ENCODE measurements around the gene SLC35D2. TPM values are rescaled to one million over a fixed set of nuclear protein-coding genes. Genes with fewer than 3 reads are reported as not detected.

SLC35D2 gene
- total and polyA plus RNA-seq, 7 experiments from 2014 or later = 6.1 to 20.2 (median 13.3) TPM

- Mint-ChIP-seq H3K4me3 (peak overlapping the region; percentile 87 to 98 (median 92)), H3K36me3 (no peaks in the 10 kb centered on the region), H3K27me3 (no peaks in the 10 kb centered on the region), H3K4me1 (peaks cover 25 to 47% (median 39%) of the 10 kb centered on the region in 7 donors), H3K9me3 (no peaks in the 10 kb centered on the region), H3K27ac (peak overlapping the region; percentile 92 to 98 (median 96))
- no peaks in the 10 kb centered on the region for H3K9me3 ChIP-seq (ENCODE audit: control insufficient read depth in 2 of 3, low read length in 3 of 3)
- peak overlapping the region; percentile 98 for H3K27ac ChIP-seq (ENCODE audit: low read depth, low read length)
- peak; percentile 46 for ATAC-seq
- H3K4me1 ChIP-seq (ENCODE audit: control insufficient read depth in 2 of 2, insufficient read depth in 2 of 2, low read length in 2 of 2) = peaks cover 19 to 36% of the 10 kb centered on the region in 2 donors
- intact Hi-C loops (cut with micrococcal nuclease) = loop anchor here (1.0 to 10.0 kb wide), 10 partner anchors 18 to 1685 kb away; partner anchors contain the start of genes ZNF510 (in 2 of the 2), ANP32B (in 1 of the 2) and SLC35D2 (in 1 of the 2)
- POLR2A ChIA-PET = interaction anchor here (0.5 to 2.6 kb wide), 11 partner anchors 10 to 1105 kb away, joined by 3 to 38 read pairs (median 4); partner anchors contain the start of gene HABP4
- DNase-seq = peak; percentile 77 to 90 (median 88)
- no peaks in the 10 kb centered on the region for H3K27me3 ChIP-seq (ENCODE audit: control insufficient read depth in 2 of 2, insufficient read depth in 2 of 2, low read length in 2 of 2)
- CTCF ChIA-PET = interaction anchor here (1.2 to 1.5 kb wide), 2 partner anchors 18 to 91 kb away, joined by 4 to 7 read pairs; no protein-coding TSS in a partner anchor
- H3K36me3 ChIP-seq (ENCODE audit: control insufficient read depth in 2 of 3, insufficient read depth in 3 of 3, low read length in 3 of 3) = peaks cover 0 to 12% (median 0%) of the 10 kb centered on the region in 3 experiments
- H3K4me3 ChIP-seq (ENCODE audit: low read length) = peak overlapping the region; percentile 94
These were observed 33.6 kb upstream of the SLC35D2 start for GRCh38 chr9:96417051-96417586.

GRCh38 chr9:96413302-96414221, 30.1 kb upstream of the SLC35D2 start:
- ATAC-seq = no peak
- Mint-ChIP-seq H3K4me3 (peak overlapping the region; percentile 64 to 84 (median 73)), H3K27me3 (no peaks in the 10 kb centered on the region), H3K9me3 (no peaks in the 10 kb centered on the region), H3K36me3 (peaks cover 0 to 5% (median 0%) of the 10 kb centered on the region in 5 donors), H3K27ac (peak overlapping the region; percentile 66 to 92 (median 81)), H3K4me1 (peaks cover 24 to 44% (median 33%) of the 10 kb centered on the region in 7 donors)
- POLR2A ChIA-PET = interaction anchor here (0.7 to 2.6 kb wide), 8 partner anchors 9 to 152 kb away, joined by 3 to 12 read pairs (median 4); no protein-coding TSS in a partner anchor
- peak overlapping the region; percentile 58 for H3K27ac ChIP-seq (ENCODE audit: low read depth, low read length)
- peak in 1 of 9 donors; percentile 6 for DNase-seq
- intact Hi-C loops (cut with micrococcal nuclease) = loop anchor here in 1 of 2 donors (10.0 kb wide), 4 partner anchors 361 to 1571 kb away; partner anchors contain the start of genes ANP32B and ZNF510
- H3K4me1 ChIP-seq (ENCODE audit: control insufficient read depth in 2 of 2, insufficient read depth in 2 of 2, low read length in 2 of 2) = peaks cover 19 to 25% of the 10 kb centered on the region in 2 donors
- H3K36me3 ChIP-seq (ENCODE audit: control insufficient read depth in 2 of 3, insufficient read depth in 3 of 3, low read length in 3 of 3) = peaks cover 0 to 12% (median 0%) of the 10 kb centered on the region in 3 experiments
- H3K4me3 ChIP-seq (ENCODE audit: low read length) = peak overlapping the region; percentile 17
- no peaks in the 10 kb centered on the region for H3K27me3 ChIP-seq (ENCODE audit: control insufficient read depth in 2 of 2, insufficient read depth in 2 of 2, low read length in 2 of 2)
- no peaks in the 10 kb centered on the region for H3K9me3 ChIP-seq (ENCODE audit: control insufficient read depth in 2 of 3, low read length in 3 of 3)
- CTCF ChIA-PET = interaction anchor here (0.9 to 1.3 kb wide), 2 partner anchors 15 to 39 kb away, joined by 3 to 8 read pairs; no protein-coding TSS in a partner anchor

- no peak overlapping the region for H3K27ac ChIP-seq (ENCODE audit: low read depth, low read length)
- no peaks in the 10 kb centered on the region for H3K9me3 ChIP-seq (ENCODE audit: control insufficient read depth in 2 of 3, low read length in 3 of 3)
- Mint-ChIP-seq H3K27me3 (no peaks in the 10 kb centered on the region), H3K36me3 (peaks cover 0 to 12% (median 0%) of the 10 kb centered on the region in 5 donors), H3K4me3 (no peak overlapping the region), H3K27ac (peak overlapping the region in 4 of 9 donors; percentile 54 to 92 (median 72)), H3K4me1 (peaks cover 24 to 51% (median 35%) of the 10 kb centered on the region in 7 donors), H3K9me3 (no peaks in the 10 kb centered on the region)
- ATAC-seq = no peak
- H3K27me3 ChIP-seq (ENCODE audit: control insufficient read depth in 2 of 2, insufficient read depth in 2 of 2, low read length in 2 of 2) = no peaks in the 10 kb centered on the region
- intact Hi-C loops (cut with micrococcal nuclease) = loop anchor here in 1 of 2 donors (10.0 kb wide), 4 partner anchors 362 to 1572 kb away; partner anchors contain the start of genes ANP32B and ZNF510
- POLR2A ChIA-PET = interaction anchor here (1.1 to 2.6 kb wide), 3 partner anchors 13 to 40 kb away, joined by 3 to 12 read pairs (median 9); no protein-coding TSS in a partner anchor
- DNase-seq = no peak
- H3K36me3 ChIP-seq (ENCODE audit: control insufficient read depth in 2 of 3, insufficient read depth in 3 of 3, low read length in 3 of 3) = peaks cover 0 to 4% (median 0%) of the 10 kb centered on the region in 3 experiments
- CTCF ChIA-PET = interaction anchor here (0.6 to 0.9 kb wide), 3 partner anchors 30 to 1096 kb away, joined by 3 read pairs; no protein-coding TSS in a partner anchor
- H3K4me1 ChIP-seq (ENCODE audit: control insufficient read depth in 2 of 2, insufficient read depth in 2 of 2, low read length in 2 of 2) = peaks cover 19 to 25% of the 10 kb centered on the region in 2 donors
- no peak overlapping the region for H3K4me3 ChIP-seq (ENCODE audit: low read length)
These were observed 28.8 kb upstream of the SLC35D2 start for GRCh38 chr9:96412174-96412913.

GRCh38 chr9:96411129-96411838, 27.8 kb upstream of the SLC35D2 start:
- POLR2A ChIA-PET = interaction anchor here (1.1 kb wide), 2 partner anchors 12 to 24 kb away, joined by 3 read pairs; no protein-coding TSS in a partner anchor
- ATAC-seq (no peak), DNase-seq (no peak)
- Mint-ChIP-seq H3K36me3 (peaks cover 0 to 14% (median 0%) of the 10 kb centered on the region in 5 donors), H3K27ac (peak overlapping the region in 2 of 9 donors; percentile 47 to 49), H3K4me1 (peaks cover 16 to 49% (median 29%) of the 10 kb centered on the region in 7 donors), H3K9me3 (no peaks in the 10 kb centered on the region), H3K4me3 (no peak overlapping the region), H3K27me3 (no peaks in the 10 kb centered on the region)
- H3K4me1 ChIP-seq (ENCODE audit: control insufficient read depth in 2 of 2, insufficient read depth in 2 of 2, low read length in 2 of 2) = peaks cover 13 to 18% of the 10 kb centered on the region in 2 donors
- H3K27ac ChIP-seq (ENCODE audit: low read depth, low read length) = no peak overlapping the region
- H3K36me3 ChIP-seq (ENCODE audit: control insufficient read depth in 2 of 3, insufficient read depth in 3 of 3, low read length in 3 of 3) = no peaks in the 10 kb centered on the region
- no peak overlapping the region for H3K4me3 ChIP-seq (ENCODE audit: low read length)
- H3K9me3 ChIP-seq (ENCODE audit: control insufficient read depth in 2 of 3, low read length in 3 of 3) = no peaks in the 10 kb centered on the region
- intact Hi-C loops (cut with micrococcal nuclease) = loop anchor here in 1 of 2 donors (10.0 kb wide), 4 partner anchors 364 to 1574 kb away; partner anchors contain the start of genes ANP32B and ZNF510
- CTCF ChIA-PET = no interaction called here
- H3K27me3 ChIP-seq (ENCODE audit: control insufficient read depth in 2 of 2, insufficient read depth in 2 of 2, low read length in 2 of 2) = no peaks in the 10 kb centered on the region

- Mint-ChIP-seq H3K4me1 (peaks cover 10 to 45% (median 21%) of the 10 kb centered on the region in 7 donors), H3K27ac (peak overlapping the region in 4 of 9 donors; percentile 51 to 83 (median 54)), H3K36me3 (peaks cover 0 to 14% (median 0%) of the 10 kb centered on the region in 5 donors), H3K27me3 (no peaks in the 10 kb centered on the region), H3K9me3 (no peaks in the 10 kb centered on the region), H3K4me3 (peak overlapping the region in 1 of 10 donors; percentile 1)
- DNase-seq (no peak), ATAC-seq (no peak)
- ChIA-PET CTCF (no interaction called here), POLR2A (interaction anchor here (1.1 to 1.8 kb wide), 3 partner anchors 7 to 43 kb away, joined by 4 to 6 read pairs (median 6); no protein-coding TSS in a partner anchor)
- Histone ChIP-seq H3K9me3 (ENCODE audit: control insufficient read depth in 2 of 3, low read length in 3 of 3) (no peaks in the 10 kb centered on the region), H3K27ac (ENCODE audit: low read depth, low read length) (no peak overlapping the region), H3K36me3 (ENCODE audit: control insufficient read depth in 2 of 3, insufficient read depth in 3 of 3, low read length in 3 of 3) (no peaks in the 10 kb centered on the region), H3K4me1 (ENCODE audit: control insufficient read depth in 2 of 2, insufficient read depth in 2 of 2, low read length in 2 of 2) (peaks cover 3 to 9% of the 10 kb centered on the region in 2 donors), H3K27me3 (ENCODE audit: control insufficient read depth in 2 of 2, insufficient read depth in 2 of 2, low read length in 2 of 2) (no peaks in the 10 kb centered on the region), H3K4me3 (ENCODE audit: low read length) (no peak overlapping the region)
- intact Hi-C loops (cut with micrococcal nuclease) = no loop called here
These were observed 25.1 kb upstream of the SLC35D2 start for GRCh38 chr9:96408409-96409280.

Measured in naive thymus-derived CD4-positive, alpha-beta T cell (primary cell).